GM21423 (cell line): Measurements from ENCODE around the gene MST1.

ENCODE experiments used
- ATAC-seq: cut with Tn5 transposase; IDR thresholded peaks from one replicate; pipeline ENCODE4 v1.9.1; 2021; ENCODE audit warnings: mild to moderate bottlenecking, moderate library complexity; ENCODE audit not compliant: unreplicated experiment

MST1 gene

DNA sequence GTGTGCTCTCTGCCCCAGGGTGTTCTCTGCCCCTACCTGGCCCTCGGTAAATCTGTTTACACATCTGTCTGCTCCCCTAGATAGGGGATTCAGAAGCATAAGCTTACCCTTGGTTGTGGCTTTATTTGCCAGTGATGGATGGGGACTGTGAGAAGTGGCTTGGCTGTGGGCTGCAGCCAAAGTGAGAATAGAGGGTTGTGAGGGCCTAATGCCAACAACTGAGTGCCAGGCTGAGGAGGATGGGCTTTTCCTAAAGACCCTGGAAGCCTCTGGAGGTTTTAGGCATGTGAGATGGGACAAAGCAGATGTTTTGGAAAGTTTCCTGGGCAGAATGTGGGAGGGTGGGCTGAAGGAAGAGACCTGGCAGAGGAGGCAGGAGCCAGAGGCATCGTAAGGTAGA lies 30.6 kb downstream of the MST1 start:
- no peak for ATAC-seq

GRCh38 chr3:49657208-49657915 lies 31.9 kb downstream of the MST1 start:
- no peak for ATAC-seq

DNA sequence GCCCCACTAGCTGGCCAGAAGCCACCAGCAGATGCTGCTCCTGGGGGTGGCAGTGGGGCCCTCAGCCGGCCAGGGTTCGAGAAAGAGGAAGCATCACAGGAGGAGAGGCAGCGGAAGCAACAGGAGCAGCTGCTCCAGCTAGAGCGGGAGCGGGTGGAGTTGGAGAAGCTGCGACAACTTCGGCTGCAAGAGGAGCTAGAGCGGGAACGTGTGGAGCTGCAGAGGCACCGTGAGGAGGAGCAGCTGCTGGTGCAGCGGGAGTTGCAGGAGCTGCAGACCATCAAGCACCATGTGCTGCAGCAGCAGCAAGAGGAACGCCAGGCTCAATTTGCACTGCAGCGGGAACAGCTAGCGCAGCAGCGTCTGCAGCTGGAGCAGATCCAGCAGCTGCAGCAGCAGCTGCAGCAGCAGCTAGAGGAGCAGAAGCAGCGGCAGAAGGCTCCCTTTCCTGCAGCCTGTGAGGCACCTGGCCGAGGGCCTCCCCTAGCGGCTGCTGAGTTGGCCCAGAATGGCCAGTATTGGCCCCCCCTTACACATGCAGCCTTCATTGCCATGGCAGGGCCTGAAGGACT lies 32.6 kb downstream of the MST1 start:
- no peak for ATAC-seq

DNA sequence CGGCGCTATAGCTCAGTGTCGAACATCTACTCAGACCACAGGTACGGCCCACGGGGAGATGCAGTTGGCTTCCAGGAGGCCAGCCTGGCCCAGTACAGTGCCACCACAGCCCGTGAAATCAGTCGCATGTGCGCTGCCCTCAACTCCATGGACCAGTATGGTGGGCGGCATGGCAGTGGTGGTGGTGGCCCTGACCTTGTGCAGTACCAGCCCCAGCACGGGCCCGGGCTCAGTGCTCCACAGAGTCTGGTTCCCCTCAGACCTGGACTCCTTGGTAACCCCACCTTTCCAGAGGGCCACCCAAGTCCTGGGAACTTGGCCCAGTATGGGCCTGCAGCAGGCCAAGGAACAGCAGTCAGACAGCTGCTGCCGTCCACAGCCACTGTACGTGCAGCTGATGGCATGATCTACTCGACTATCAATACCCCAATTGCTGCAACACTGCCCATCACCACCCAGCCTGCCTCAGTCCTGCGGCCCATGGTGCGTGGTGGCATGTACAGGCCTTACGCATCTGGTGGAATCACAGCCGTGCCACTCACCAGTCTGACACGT lies 33.5 kb downstream of the MST1 start:
- no peak for ATAC-seq

DNA sequence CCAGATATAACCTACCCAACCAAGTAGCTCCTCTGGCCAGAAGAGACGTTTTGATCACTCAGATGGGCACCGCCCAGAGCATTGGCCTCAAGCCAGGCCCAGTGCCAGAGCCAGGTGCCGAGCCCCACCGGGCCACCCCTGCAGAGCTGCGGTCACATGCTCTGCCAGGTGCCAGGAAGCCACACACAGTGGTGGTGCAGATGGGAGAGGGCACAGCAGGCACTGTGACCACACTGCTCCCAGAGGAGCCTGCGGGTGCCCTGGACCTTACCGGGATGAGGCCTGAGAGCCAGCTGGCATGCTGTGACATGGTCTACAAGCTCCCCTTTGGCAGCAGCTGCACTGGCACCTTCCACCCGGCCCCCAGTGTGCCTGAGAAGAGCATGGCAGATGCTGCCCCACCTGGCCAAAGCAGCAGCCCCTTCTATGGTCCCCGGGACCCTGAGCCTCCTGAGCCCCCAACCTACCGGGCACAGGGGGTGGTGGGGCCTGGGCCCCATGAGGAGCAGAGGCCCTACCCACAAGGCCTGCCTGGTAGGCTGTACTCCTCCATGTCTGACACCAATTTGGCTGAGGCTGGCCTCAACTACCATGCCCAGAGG lies 34.2 kb downstream of the MST1 start:
- ATAC-seq = no peak

DNA sequence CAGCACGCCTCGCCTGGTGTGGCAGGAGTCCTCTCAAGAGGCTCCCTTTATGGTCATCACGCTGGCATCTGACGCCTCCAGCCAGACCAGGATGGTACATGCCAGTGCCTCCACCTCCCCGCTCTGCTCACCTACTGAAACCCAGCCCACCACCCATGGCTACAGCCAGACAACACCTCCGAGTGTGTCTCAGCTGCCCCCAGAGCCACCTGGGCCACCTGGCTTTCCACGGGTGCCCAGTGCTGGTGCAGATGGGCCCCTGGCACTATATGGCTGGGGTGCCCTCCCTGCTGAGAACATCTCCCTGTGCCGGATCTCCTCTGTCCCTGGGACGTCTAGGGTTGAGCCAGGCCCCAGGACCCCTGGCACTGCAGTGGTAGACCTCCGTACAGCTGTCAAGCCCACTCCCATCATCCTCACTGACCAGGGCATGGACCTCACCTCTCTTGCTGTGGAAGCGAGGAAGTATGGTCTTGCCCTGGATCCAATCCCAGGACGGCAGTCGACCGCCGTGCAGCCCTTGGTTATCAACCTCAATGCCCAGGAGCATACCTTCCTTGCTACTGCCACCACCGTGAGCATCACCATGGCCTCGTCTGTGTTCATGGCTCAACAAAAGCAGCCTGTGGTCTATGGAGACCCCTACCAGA lies 35.0 kb downstream of the MST1 start:
- ATAC-seq = no peak

DNA sequence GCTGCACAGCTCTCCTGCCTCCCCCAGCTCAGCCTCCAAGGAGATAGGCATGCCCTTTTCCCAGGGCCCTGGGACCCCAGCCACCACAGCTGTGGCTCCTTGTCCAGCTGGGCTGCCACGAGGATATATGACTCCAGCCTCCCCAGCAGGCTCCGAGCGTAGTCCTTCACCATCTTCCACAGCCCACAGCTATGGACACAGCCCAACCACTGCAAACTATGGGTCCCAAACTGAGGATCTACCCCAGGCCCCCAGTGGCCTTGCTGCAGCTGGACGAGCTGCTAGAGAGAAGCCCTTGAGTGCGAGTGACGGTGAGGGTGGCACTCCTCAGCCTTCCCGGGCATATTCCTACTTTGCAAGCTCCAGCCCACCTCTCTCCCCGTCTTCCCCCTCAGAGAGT lies 35.7 kb downstream of the MST1 start:
- ATAC-seq = no peak

DNA sequence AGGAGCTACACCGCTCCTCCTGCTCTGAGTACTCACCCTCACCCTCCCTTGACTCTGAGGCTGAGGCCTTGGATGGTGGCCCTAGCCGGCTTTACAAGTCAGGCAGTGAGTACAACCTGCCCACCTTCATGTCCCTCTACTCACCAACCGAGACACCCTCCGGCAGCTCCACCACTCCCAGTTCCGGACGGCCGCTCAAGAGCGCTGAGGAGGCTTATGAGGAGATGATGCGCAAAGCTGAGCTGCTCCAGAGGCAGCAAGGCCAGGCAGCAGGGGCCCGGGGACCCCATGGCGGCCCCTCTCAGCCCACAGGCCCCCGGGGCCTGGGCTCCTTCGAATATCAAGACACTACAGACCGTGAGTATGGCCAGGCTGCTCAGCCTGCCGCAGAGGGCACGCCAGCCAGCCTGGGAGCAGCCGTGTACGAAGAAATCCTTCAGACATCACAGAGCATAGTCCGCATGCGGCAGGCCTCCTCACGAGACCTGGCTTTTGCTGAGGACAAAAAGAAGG lies 36.3 kb downstream of the MST1 start:
- no peak for ATAC-seq

- ATAC-seq = no peak
These were observed 36.9 kb downstream of the MST1 start for GRCh38 chr3:49652218-49652902.

GRCh38 chr3:49650637-49651036 lies 38.6 kb downstream of the MST1 start:
- ATAC-seq = no peak

GRCh38 chr3:49650177-49650576 lies 39.1 kb downstream of the MST1 start:
- ATAC-seq = no peak

GRCh38 chr3:49649576-49649975 lies 39.7 kb downstream of the MST1 start:
- ATAC-seq = no peak

GRCh38 chr3:49648354-49649019 lies 40.8 kb downstream of the MST1 start:
- no peak for ATAC-seq

GRCh38 chr3:49647741-49648140 lies 41.5 kb downstream of the MST1 start:
- ATAC-seq = no peak

- ATAC-seq = no peak
These were observed 43.0 kb downstream of the MST1 start for GRCh38 chr3:49646236-49646635.

GRCh38 chr3:49644684-49645083 lies 44.6 kb downstream of the MST1 start:
- ATAC-seq = no peak

DNA sequence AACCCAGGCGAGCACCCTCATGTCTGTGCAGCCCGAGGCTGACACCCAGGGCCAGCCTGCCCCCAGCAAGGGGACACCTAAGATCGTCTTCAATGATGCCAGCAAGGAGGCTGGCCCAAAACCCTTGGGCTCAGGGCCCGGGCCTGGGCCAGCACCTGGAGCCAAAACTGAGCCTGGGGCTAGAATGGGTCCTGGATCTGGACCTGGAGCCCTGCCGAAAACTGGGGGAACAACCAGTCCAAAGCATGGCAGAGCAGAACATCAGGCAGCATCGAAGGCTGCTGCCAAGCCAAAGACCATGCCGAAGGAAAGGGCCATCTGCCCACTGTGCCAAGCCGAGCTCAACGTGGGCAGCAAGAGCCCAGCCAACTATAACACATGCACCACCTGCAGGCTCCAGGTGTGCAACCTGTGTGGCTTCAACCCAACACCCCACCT lies 46.5 kb downstream of the MST1 start:
- ATAC-seq = no peak

- ATAC-seq = no peak
These were observed 47.2 kb downstream of the MST1 start for GRCh38 chr3:49641921-49642707.

- no peak for ATAC-seq
These were observed 48.0 kb downstream of the MST1 start for GRCh38 chr3:49641292-49641691.

GRCh38 chr3:49639551-49639950 lies 49.7 kb downstream of the MST1 start:
- ATAC-seq = no peak
